NCI-H345 treated with DMSO at 0.1 percent for 48 hours (cell line): ENCODE results near the gene USP22.
A peak's percentile ranks its signal among the peaks of the same experiment; 100 is the strongest.

Source experiments
- DNase-seq: peaks from one replicate; lab custom pipeline; 2025; ENCODE audit not compliant: unreplicated experiment; lab: John Stamatoyannopoulos, UW

Gene USP22

DNA sequence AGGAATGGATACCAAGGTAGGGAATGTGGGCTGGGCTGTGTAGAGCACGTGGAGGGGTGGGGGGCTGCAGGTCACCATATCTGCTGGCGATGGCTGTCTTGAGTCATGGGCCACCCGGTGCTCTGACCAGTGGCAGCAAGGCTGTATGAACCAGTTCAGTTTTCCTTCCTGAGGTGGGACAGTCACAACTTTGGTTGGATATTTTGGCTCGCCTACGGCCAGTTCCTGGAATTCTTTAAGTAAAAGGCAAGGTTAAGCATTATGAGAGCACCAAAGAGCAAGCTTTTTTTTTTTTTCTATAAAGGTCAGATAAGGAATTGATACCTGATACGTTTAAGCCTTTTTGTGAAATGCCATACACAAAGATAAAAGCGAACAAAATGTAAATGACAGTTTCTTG is 81.9 kb downstream of the USP22 start:
- no peak for DNase-seq

DNA sequence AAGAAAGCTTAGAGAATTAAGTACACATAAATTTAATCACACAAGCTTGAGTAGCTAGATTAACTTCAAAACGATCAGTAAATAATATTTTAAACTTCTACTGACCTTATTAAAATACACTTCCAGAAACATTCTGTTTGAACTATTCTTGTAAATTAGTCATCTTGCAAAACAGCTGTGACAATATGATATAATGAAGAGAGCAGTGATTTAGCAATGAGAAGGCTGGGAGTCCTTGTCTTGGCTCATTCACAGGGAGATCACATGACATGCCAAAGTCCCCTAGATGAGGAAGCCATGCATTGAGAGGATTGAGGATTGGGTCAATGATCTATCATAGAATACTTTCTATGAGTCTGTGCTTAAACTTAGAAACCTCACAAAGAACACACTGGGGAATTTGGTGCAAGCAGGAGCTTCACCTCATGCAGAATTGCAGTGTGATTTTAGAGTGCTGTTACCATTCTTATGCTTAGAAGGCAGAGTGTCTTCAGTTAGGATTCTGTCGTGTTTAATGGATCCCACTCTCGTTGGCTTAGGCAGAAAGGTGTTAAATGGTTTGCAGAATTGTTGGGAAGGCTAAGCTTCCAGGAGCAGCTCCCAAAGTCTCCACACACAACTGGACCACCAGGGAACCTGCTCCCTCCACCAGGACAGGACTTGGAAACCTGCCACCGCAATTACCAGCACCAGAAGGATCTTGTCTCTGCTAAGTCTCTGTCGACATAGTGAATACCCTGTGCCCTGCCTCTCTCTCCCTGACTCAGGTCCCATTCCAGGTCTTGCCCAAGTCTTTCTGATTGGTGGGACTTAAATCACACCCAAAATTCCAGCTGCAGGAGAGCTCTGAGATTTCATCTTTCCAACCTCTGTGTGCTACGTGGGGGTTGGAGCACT is 87.1 kb downstream of the USP22 start:
- no peak for DNase-seq

DNA sequence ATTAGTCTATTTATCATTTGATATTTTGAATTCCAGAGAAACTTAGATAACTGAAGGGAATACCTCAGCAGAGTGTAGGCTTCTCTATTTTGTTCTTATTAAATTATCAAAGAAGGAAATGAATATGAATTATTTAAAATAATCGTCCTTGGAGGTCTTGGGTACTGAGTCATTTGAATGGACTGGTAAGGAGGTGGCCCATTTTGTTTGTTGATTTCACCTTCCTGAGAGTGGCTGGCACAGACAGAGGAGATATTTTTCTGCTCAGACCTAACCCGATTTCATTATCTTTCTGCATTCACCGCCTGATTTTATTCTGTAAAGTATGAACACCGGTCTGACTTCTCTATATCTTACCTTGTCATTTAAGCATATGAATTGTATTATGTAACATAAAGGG is 88.0 kb downstream of the USP22 start:
- DNase-seq: no peak

DNA sequence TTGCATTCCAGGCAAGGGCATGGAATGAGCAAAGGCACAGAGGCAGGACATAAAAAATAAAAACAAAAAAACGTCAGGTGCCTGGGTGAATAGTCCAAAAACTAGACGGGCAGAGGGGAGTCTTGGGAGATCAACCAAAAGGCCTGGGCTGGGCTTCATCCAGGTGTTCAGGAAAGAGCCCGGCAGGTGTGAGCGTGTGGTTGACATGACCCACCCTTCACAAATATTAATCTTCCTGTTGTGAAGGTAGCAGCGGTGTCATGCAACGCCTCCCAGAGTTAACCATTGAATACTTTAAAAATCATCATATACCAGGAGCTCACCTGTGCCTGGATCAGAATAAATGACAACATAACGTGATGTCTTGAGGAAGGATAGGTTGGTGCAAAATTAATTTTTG is 90.6 kb downstream of the USP22 start:
- DNase-seq: peak; percentile 54
